Mesenchymal stem cell (in vitro differentiated cells and primary cell): Measurements from ENCODE around the gene APMAP.

ENCODE experiments used
- DNase-seq: peaks from one replicate; pipeline ENCODE4 v3.0.0-alpha.2; 2013
- H2AFZ ChIP-seq: one replicate; pipeline ENCODE4 v1.6.1; 2013; ENCODE audit warnings: low read depth, mild to moderate bottlenecking, control low read depth, inconsistent platforms, low read length, moderate library complexity
- H2AK5ac ChIP-seq: 2 replicates; pipeline ENCODE4 v1.6.1; 2013; ENCODE audit warnings: low read length, moderate library complexity, mild to moderate bottlenecking, inconsistent platforms; ENCODE audit not compliant: severe bottlenecking
- H2BK120ac ChIP-seq: one replicate; pipeline ENCODE4 v1.6.1; 2013; ENCODE audit warnings: low read depth, mild to moderate bottlenecking, inconsistent platforms, low read length, moderate library complexity
- H2BK12ac ChIP-seq, 2 experiments: one replicate each; pipeline ENCODE4 v1.6.1; 2013; ENCODE audit warnings: inconsistent platforms in 2 of 2, low read length in 2 of 2, mild to moderate bottlenecking in 2 of 2, moderate library complexity in 2 of 2, control low read depth in 1 of 2
- H2BK15ac ChIP-seq: one replicate; pipeline ENCODE4 v1.6.1; 2013; ENCODE audit warnings: mild to moderate bottlenecking, low read depth, inconsistent platforms; ENCODE audit not compliant: poor library complexity, severe bottlenecking
- H2BK5ac ChIP-seq: 2 replicates; pipeline ENCODE4 v1.6.1; 2013; ENCODE audit warnings: low read depth, mild to moderate bottlenecking, low read length, control low read depth, inconsistent platforms; ENCODE audit not compliant: poor library complexity, severe bottlenecking
- H3K14ac ChIP-seq, 2 experiments: one replicate each; pipeline ENCODE4 v1.6.1; 2013; ENCODE audit warnings: inconsistent platforms in 2 of 2, low read length in 2 of 2, control low read depth in 1 of 2, mild to moderate bottlenecking in 1 of 2, moderate library complexity in 1 of 2
- H3K18ac ChIP-seq, 2 experiments: one replicate each; pipeline ENCODE4 v1.6.1; 2013; ENCODE audit warnings: inconsistent platforms in 2 of 2, low read length in 2 of 2, control low read depth in 1 of 2, low read depth in 1 of 2, mild to moderate bottlenecking in 1 of 2
- H3K23ac ChIP-seq, 2 experiments: one replicate each; pipeline ENCODE4 v1.6.1; 2013; ENCODE audit warnings: inconsistent platforms in 2 of 2, low read length in 2 of 2, mild to moderate bottlenecking in 2 of 2, moderate library complexity in 2 of 2, control low read depth in 1 of 2
- H3K27ac ChIP-seq: 2 replicates; pipeline ENCODE4 v1.5.1; 2013; ENCODE audit warnings: mild to moderate bottlenecking, moderate library complexity, low read length, control low read depth, inconsistent platforms; ENCODE audit not compliant: poor library complexity, severe bottlenecking
- H3K27me3 ChIP-seq, 2 experiments: 2 replicates each; pipeline versions ENCODE4 v1.6.1 to v1.7.0; 2013; ENCODE audit warnings: low read length in 2 of 2, mild to moderate bottlenecking in 2 of 2, moderate library complexity in 2 of 2, control low read depth in 1 of 2, inconsistent platforms in 1 of 2; ENCODE audit not compliant: control insufficient read depth in 1 of 2, insufficient read depth in 1 of 2
- H3K36me3 ChIP-seq, 2 experiments: 2 replicates each; pipeline versions ENCODE4 v1.6.1 to v1.7.0; 2013; ENCODE audit warnings: low read length in 2 of 2, control low read depth in 1 of 2, inconsistent platforms in 1 of 2, low read depth in 1 of 2, mild to moderate bottlenecking in 1 of 2; ENCODE audit not compliant: insufficient read depth in 2 of 2, control insufficient read depth in 1 of 2
- H3K4ac ChIP-seq, 2 experiments: one replicate each; pipeline ENCODE4 v1.6.1; 2013; ENCODE audit warnings: inconsistent platforms in 2 of 2, low read length in 2 of 2, mild to moderate bottlenecking in 2 of 2, moderate library complexity in 2 of 2, control low read depth in 1 of 2, low read depth in 1 of 2
- H3K4me1 ChIP-seq: 2 replicates; pipeline ENCODE4 v1.6.1; 2013; ENCODE audit warnings: low read depth, low read length, control low read depth; ENCODE audit not compliant: control insufficient read depth, insufficient read depth
- H3K4me2 ChIP-seq: 2 replicates; pipeline ENCODE4 v1.6.1; 2013; ENCODE audit warnings: low read length, mild to moderate bottlenecking, inconsistent platforms; ENCODE audit not compliant: poor library complexity, severe bottlenecking
- H3K4me3 ChIP-seq, 2 experiments: 2 replicates each; pipeline versions ENCODE4 v1.5.1 to v1.7.0; 2013; ENCODE audit warnings: low read length in 2 of 2, mild to moderate bottlenecking in 2 of 2, control low read depth in 1 of 2, low read depth in 1 of 2; ENCODE audit not compliant: insufficient read depth in 1 of 2
- H3K79me1 ChIP-seq: replicated peaks from 2 replicates; pipeline ENCODE4 v1.6.1; 2013; ENCODE audit warnings: mild to moderate bottlenecking, control low read depth, low read length, inconsistent platforms; ENCODE audit not compliant: poor library complexity, severe bottlenecking
- H3K9ac ChIP-seq: 2 replicates; pipeline ENCODE4 v1.7.0; 2013; ENCODE audit warnings: mild to moderate bottlenecking, low read length, moderate library complexity
- H3K9me3 ChIP-seq: 2 replicates; pipeline ENCODE4 v1.7.0; 2013; ENCODE audit warnings: mild to moderate bottlenecking, low read length; ENCODE audit not compliant: control insufficient read depth
- H4K8ac ChIP-seq: one replicate; pipeline ENCODE4 v1.6.1; 2013; ENCODE audit warnings: inconsistent platforms, mild to moderate bottlenecking, low read length, moderate library complexity
- H4K91ac ChIP-seq: one replicate; pipeline ENCODE4 v1.6.1; 2013; ENCODE audit warnings: mild to moderate bottlenecking, low read length, inconsistent platforms
- WGBS: methylation state at CpG from one replicate; pipeline ENCODE4 v1.1.7; 2013; ENCODE audit warnings: mixed read lengths; 5-methylcytosine and 5-hydroxymethylcytosine counted together

Gene APMAP

GRCh38 chr20:25017257-25017803 lies 24.8 kb upstream of the APMAP start:
- no peak overlapping the region for H3K14ac ChIP-seq
- H3K79me1 ChIP-seq: no peaks in the 10 kb centered on the region
- H3K27me3 ChIP-seq: no peaks in the 10 kb centered on the region
- peaks cover 13% of the 10 kb centered on the region for H3K4me1 ChIP-seq
- H3K18ac ChIP-seq: no peak overlapping the region
- WGBS: 56% methylated on average over 14 of the region's 14 CpGs
- no peak overlapping the region for H3K27ac ChIP-seq
- no peak overlapping the region for H4K8ac ChIP-seq
- H2AFZ ChIP-seq: no peak overlapping the region
- H2BK5ac ChIP-seq: no peak overlapping the region
- no peak overlapping the region for H2BK120ac ChIP-seq
- no peak overlapping the region for H3K4me3 ChIP-seq
- H2AK5ac ChIP-seq: no peak overlapping the region
- H2BK12ac ChIP-seq: no peak overlapping the region
- H3K36me3 ChIP-seq: peaks cover 0 to 24% of the 10 kb centered on the region in 2 experiments
- no peak overlapping the region for H3K4ac ChIP-seq
- H3K23ac ChIP-seq: no peak overlapping the region
- no peaks in the 10 kb centered on the region for H3K9me3 ChIP-seq
- no peak overlapping the region for H3K9ac ChIP-seq
- H3K4me2 ChIP-seq: no peak overlapping the region
- H4K91ac ChIP-seq: peak overlapping the region; percentile 22
- DNase-seq: no peak
- H2BK15ac ChIP-seq: no peak overlapping the region

DNA sequence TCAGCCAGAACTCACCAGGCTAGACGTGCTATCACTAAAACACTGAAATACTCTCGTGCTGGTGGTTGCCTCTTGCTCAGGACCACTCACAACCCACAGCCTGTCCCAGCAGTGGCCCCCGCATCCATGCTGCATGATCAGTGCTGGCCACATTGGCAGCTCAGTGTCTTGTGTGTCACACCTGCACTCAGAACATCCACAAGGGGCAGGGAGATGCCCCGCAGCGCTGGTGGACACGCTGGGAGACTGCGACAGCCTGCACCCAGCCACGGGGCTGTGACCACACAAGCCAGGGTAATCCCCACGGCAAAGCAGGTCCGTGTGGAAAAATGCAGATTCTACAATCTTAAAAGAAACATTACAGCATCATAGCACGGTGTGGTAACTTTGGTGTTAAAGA lies 23.9 kb upstream of the APMAP start:
- WGBS: 93% methylated on average over 11 of the region's 11 CpGs
- H3K4me2 ChIP-seq: no peak overlapping the region

DNA sequence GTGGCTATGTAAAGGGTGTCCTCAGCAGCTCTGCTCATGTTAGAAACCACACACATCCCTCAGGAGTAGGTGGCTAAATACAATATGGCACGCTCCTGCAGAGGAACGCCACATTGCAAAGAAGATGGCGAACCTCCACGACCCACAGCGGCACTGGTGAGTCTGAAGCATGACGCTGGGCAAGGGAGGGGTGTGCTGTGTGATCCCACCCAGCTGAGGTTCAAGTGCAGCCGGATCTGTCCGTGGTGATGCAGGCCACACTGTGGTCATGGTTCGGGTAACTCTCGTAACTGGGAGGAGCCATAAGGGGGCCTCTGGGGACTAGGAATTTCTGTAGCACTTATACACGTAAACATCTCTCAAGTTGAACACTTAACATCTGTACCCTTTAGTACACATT lies 23.4 kb upstream of the APMAP start:
- no peak overlapping the region for H2BK12ac ChIP-seq
- H2BK120ac ChIP-seq: no peak overlapping the region
- WGBS: 80% methylated on average over 9 of the region's 11 CpGs
- H3K4ac ChIP-seq: no peak overlapping the region
- no peak overlapping the region for H3K14ac ChIP-seq
- H3K79me1 ChIP-seq: no peaks in the 10 kb centered on the region
- no peak overlapping the region for H3K4me2 ChIP-seq
- no peak overlapping the region for H3K4me3 ChIP-seq
- no peak overlapping the region for H4K8ac ChIP-seq
- no peak overlapping the region for H3K18ac ChIP-seq
- H3K4me1 ChIP-seq: peaks cover 13% of the 10 kb centered on the region
- H3K9ac ChIP-seq: no peak overlapping the region
- H2AFZ ChIP-seq: no peak overlapping the region
- no peaks in the 10 kb centered on the region for H3K9me3 ChIP-seq
- H2AK5ac ChIP-seq: no peak overlapping the region
- DNase-seq: no peak
- no peak overlapping the region for H4K91ac ChIP-seq
- H2BK15ac ChIP-seq: no peak overlapping the region
- no peak overlapping the region for H3K27ac ChIP-seq
- no peaks in the 10 kb centered on the region for H3K27me3 ChIP-seq
- peaks cover 0 to 29% of the 10 kb centered on the region in 2 experiments for H3K36me3 ChIP-seq
- no peak overlapping the region for H2BK5ac ChIP-seq
- H3K23ac ChIP-seq: no peak overlapping the region

More for the DNA sequence above, 23.9 kb upstream of the APMAP start:
- Histone ChIP-seq H3K4me3 (no peak overlapping the region), H2BK15ac (no peak overlapping the region), H2BK12ac (no peak overlapping the region), H3K4me1 (peaks cover 13% of the 10 kb centered on the region), H3K36me3 (peaks cover 0 to 31% of the 10 kb centered on the region in 2 experiments), H2BK5ac (no peak overlapping the region), H3K4ac (no peak overlapping the region), H3K18ac (no peak overlapping the region), H3K27me3 (no peaks in the 10 kb centered on the region), H4K8ac (no peak overlapping the region), H2BK120ac (no peak overlapping the region), H2AFZ (no peak overlapping the region), H3K14ac (no peak overlapping the region), H3K9me3 (no peaks in the 10 kb centered on the region), H2AK5ac (no peak overlapping the region), H3K23ac (no peak overlapping the region), H3K9ac (no peak overlapping the region), H3K79me1 (no peaks in the 10 kb centered on the region), H4K91ac (peak overlapping the region; percentile 34), H3K27ac (no peak overlapping the region)
- DNase-seq: no peak

DNA sequence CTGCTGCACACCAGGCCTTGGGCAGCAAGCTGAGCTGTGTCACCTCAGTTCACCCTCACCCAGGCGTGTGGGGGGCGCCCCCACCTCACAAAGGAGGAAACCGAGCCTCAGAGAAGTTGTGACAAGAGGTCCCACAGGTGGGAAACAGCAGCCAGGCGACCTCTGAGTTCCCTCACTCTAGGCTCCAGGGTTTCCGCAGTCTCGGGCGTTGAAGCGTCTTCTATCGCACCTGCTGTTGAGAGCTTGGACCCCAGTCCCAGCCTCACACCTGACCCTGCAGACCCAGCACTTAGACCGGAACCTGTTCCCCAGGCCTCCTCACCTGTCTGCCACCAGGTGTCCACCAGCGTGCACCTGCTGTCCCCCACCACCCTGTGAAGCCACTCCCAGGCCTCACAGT lies 22.3 kb upstream of the APMAP start:
- H3K4me1 ChIP-seq: peaks cover 13% of the 10 kb centered on the region
- H3K27ac ChIP-seq: no peak overlapping the region
- peaks cover 0 to 26% of the 10 kb centered on the region in 2 experiments for H3K36me3 ChIP-seq
- H3K14ac ChIP-seq: no peak overlapping the region
- no peak for DNase-seq
- H4K91ac ChIP-seq: no peak overlapping the region
- H2AK5ac ChIP-seq: no peak overlapping the region
- no peak overlapping the region for H4K8ac ChIP-seq
- H3K23ac ChIP-seq: no peak overlapping the region
- no peak overlapping the region for H2AFZ ChIP-seq
- no peak overlapping the region for H3K18ac ChIP-seq
- H3K9ac ChIP-seq: no peak overlapping the region
- H2BK5ac ChIP-seq: no peak overlapping the region
- H3K4me2 ChIP-seq: no peak overlapping the region
- H3K4me3 ChIP-seq: no peak overlapping the region
- H2BK12ac ChIP-seq: no peak overlapping the region
- no peak overlapping the region for H3K4ac ChIP-seq
- H3K27me3 ChIP-seq: peaks cover 0 to 4% of the 10 kb centered on the region in 2 experiments
- 77% methylated on average over 11 of the region's 11 CpGs for WGBS
- no peaks in the 10 kb centered on the region for H3K79me1 ChIP-seq
- H2BK15ac ChIP-seq: no peak overlapping the region
- H3K9me3 ChIP-seq: no peaks in the 10 kb centered on the region
- H2BK120ac ChIP-seq: no peak overlapping the region
